H1 (cell line): ENCODE results near the gene TAAR9. TPM values are rescaled to one million over a fixed set of nuclear protein-coding genes. Genes with fewer than 3 reads are reported as not detected.

Experiments
- CTCF ChIA-PET: fragments of 300-600 bp; sonication (Branson Sonifier 250); formaldehyde crosslinking; loops from one replicate; lab custom pipeline; 2021; ENCODE audit not compliant: partially characterized antibody; lab: Charles Lee
- POLR2A ChIA-PET: fragments of 300-600 bp; sonication (Branson Sonifier 250); formaldehyde crosslinking; loops from one replicate; lab custom pipeline; 2021; ENCODE audit warnings: inconsistent platforms; ENCODE audit not compliant: partially characterized antibody; lab: Charles Lee
- DNase-seq, 2 experiments: peaks; one replicate each; pipeline versions ENCODE4 v3.0.0 to v3.0.0-alpha.2; 2010 to 2022; ENCODE audit warnings: low spot score in 2 of 2, low read depth in 1 of 2, mixed read lengths in 1 of 2
- FAIRE-seq: peaks from 2 replicates; lab custom pipeline; 2011; peaks lifted over from hg19 to GRCh38; lab: Jason Lieb, UNC
- H2AFZ ChIP-seq: 2 replicates; pipeline ENCODE4 v1.8.1; 2012; ENCODE audit warnings: low read length, inconsistent platforms
- H2AK5ac ChIP-seq: 2 replicates; pipeline ENCODE4 v1.6.1; 2013; ENCODE audit warnings: low read depth, low read length
- H2BK120ac ChIP-seq: replicated peaks from 2 replicates; pipeline ENCODE3; 2013; ENCODE audit warnings: low read depth, low read length, inconsistent platforms
- H2BK12ac ChIP-seq: 2 replicates; pipeline ENCODE4 v1.6.1; 2013; ENCODE audit warnings: low read depth, low read length
- H2BK15ac ChIP-seq: 2 replicates; pipeline ENCODE4 v1.6.1; 2013; ENCODE audit warnings: low read length
- H2BK20ac ChIP-seq: 2 replicates; pipeline ENCODE4 v1.6.1; 2013; ENCODE audit warnings: low read length
- H2BK5ac ChIP-seq: 2 replicates; pipeline ENCODE4 v1.6.1; 2013; ENCODE audit warnings: low read depth, low read length
- H3K14ac ChIP-seq: 2 replicates; pipeline ENCODE4 v1.6.1; 2013; ENCODE audit warnings: inconsistent platforms; ENCODE audit not compliant: insufficient read length
- H3K18ac ChIP-seq: 2 replicates; pipeline ENCODE4 v1.6.1; 2013; ENCODE audit warnings: low read length; ENCODE audit errors: extremely low read depth
- H3K23ac ChIP-seq: 2 replicates; pipeline ENCODE4 v1.6.1; 2013; ENCODE audit warnings: inconsistent platforms; ENCODE audit not compliant: insufficient read length
- H3K23me2 ChIP-seq: 2 replicates; pipeline ENCODE4 v1.6.1; 2013; ENCODE audit warnings: low read depth, low read length
- H3K27ac ChIP-seq: 2 replicates; pipeline ENCODE4 v1.6.1; 2011; ENCODE audit warnings: low read depth, low read length, inconsistent platforms
- H3K27me3 ChIP-seq, 4 experiments: replicated peaks in 1 of 4; 1 replicate in 1 of 4; 2 replicates in 3 of 4; pipeline versions ENCODE4 v1.6.1 to v1.8.1; 2011 to 2013; ENCODE audit warnings: low read length in 3 of 4, mild to moderate bottlenecking in 3 of 4, inconsistent platforms in 2 of 4, mixed read lengths in 2 of 4, moderate library complexity in 1 of 4; ENCODE audit not compliant: control insufficient read depth in 3 of 4, insufficient read depth in 3 of 4; ENCODE audit errors: extremely low read depth in 1 of 4
- H3K36me3 ChIP-seq, 4 experiments: 2 replicates each; pipeline versions ENCODE4 v1.6.1 to v1.8.1; 2011 to 2013; ENCODE audit warnings: mild to moderate bottlenecking in 4 of 4, low read length in 3 of 4, moderate library complexity in 2 of 4, control low read depth in 1 of 4, inconsistent platforms in 1 of 4; ENCODE audit not compliant: insufficient read depth in 4 of 4, control insufficient read depth in 2 of 4
- H3K4ac ChIP-seq: replicated peaks from 2 replicates; pipeline ENCODE3; 2013; ENCODE audit warnings: low read length, low read depth, mixed read lengths, inconsistent platforms; ENCODE audit not compliant: insufficient read length
- H3K4me1 ChIP-seq, 4 experiments: replicated peaks in 1 of 4; 1 replicate in 1 of 4; 2 replicates in 3 of 4; pipeline versions ENCODE4 v1.6.1 to v1.8.1; 2011 to 2013; ENCODE audit warnings: low read length in 3 of 4, inconsistent platforms in 2 of 4, mixed read lengths in 1 of 4; ENCODE audit not compliant: insufficient read depth in 4 of 4, control insufficient read depth in 3 of 4
- H3K4me2 ChIP-seq, 2 experiments: 2 replicates each; pipeline versions ENCODE4 v1.6.1 to v1.8.1; 2011 to 2013; ENCODE audit warnings: low read depth in 2 of 2, low read length in 2 of 2, control low read depth in 1 of 2, inconsistent platforms in 1 of 2, mild to moderate bottlenecking in 1 of 2; ENCODE audit not compliant: insufficient read depth in 1 of 2
- H3K4me3 ChIP-seq, 4 experiments: fragments of 200-600, 300-600 bp in 1 of 4; sonication (generic), shearing (Covaris generic), sonication (Bioruptor Twin) in 1 of 4; 2 replicates each; pipeline versions ENCODE4 v1.5.1 to v1.8.1; 2011 to 2016; ENCODE audit warnings: low read length in 4 of 4, low read depth in 3 of 4, control low read depth in 2 of 4, inconsistent platforms in 2 of 4, mild to moderate bottlenecking in 2 of 4, mixed read lengths in 1 of 4, moderate library complexity in 1 of 4; ENCODE audit not compliant: insufficient read depth in 2 of 4; ENCODE audit errors: extremely low read depth in 1 of 4
- H3K56ac ChIP-seq: replicated peaks from 2 replicates; pipeline ENCODE3; 2013; ENCODE audit warnings: low read depth, mild to moderate bottlenecking, mixed read lengths, low read length, inconsistent platforms; ENCODE audit not compliant: insufficient read length
- H3K79me1 ChIP-seq: 2 replicates; pipeline ENCODE4 v1.6.1; 2013; ENCODE audit warnings: low read depth, low read length, control low read depth
- H3K79me2 ChIP-seq, 2 experiments: 2 replicates each; pipeline versions ENCODE4 v1.6.1 to v1.8.1; 2012 to 2013; ENCODE audit warnings: low read length in 2 of 2, mild to moderate bottlenecking in 2 of 2, inconsistent platforms in 1 of 2; ENCODE audit not compliant: insufficient read depth in 2 of 2, control insufficient read depth in 1 of 2
- H3K9ac ChIP-seq, 4 experiments: replicated peaks in 1 of 4; 1 replicate in 1 of 4; 2 replicates in 3 of 4; pipeline versions ENCODE4 v1.6.1 to v1.8.1; 2011 to 2013; ENCODE audit warnings: low read depth in 3 of 4, low read length in 3 of 4, control low read depth in 2 of 4, mild to moderate bottlenecking in 2 of 4, moderate library complexity in 2 of 4, inconsistent platforms in 1 of 4; ENCODE audit errors: extremely low read depth in 1 of 4
- H3K9me3 ChIP-seq, 2 experiments: 2 replicates each; pipeline versions ENCODE4 v1.6.1 to v1.8.1; 2012 to 2013; ENCODE audit warnings: mild to moderate bottlenecking in 2 of 2, moderate library complexity in 2 of 2, control low read depth in 1 of 2, inconsistent platforms in 1 of 2, low read depth in 1 of 2, low read length in 1 of 2, mixed read lengths in 1 of 2; ENCODE audit not compliant: insufficient read depth in 2 of 2
- H4K20me1 ChIP-seq, 2 experiments: replicated peaks in 1 of 2; 2 replicates each; pipeline versions ENCODE3 to v1.8.1; 2011 to 2013; ENCODE audit warnings: inconsistent platforms in 2 of 2, low read length in 2 of 2, mild to moderate bottlenecking in 1 of 2; ENCODE audit not compliant: insufficient read depth in 2 of 2, control insufficient read depth in 1 of 2
- H4K5ac ChIP-seq: 2 replicates; pipeline ENCODE4 v1.6.1; 2013; ENCODE audit warnings: low read length, low read depth, mixed read lengths, inconsistent platforms; ENCODE audit not compliant: insufficient read length
- H4K8ac ChIP-seq: 2 replicates; pipeline ENCODE4 v1.8.0; 2013; ENCODE audit warnings: mild to moderate bottlenecking, moderate library complexity, low read length, inconsistent platforms; ENCODE audit not compliant: insufficient read depth; ENCODE audit errors: extremely low read depth
- H4K91ac ChIP-seq: replicated peaks from 2 replicates; pipeline ENCODE3; 2013; ENCODE audit warnings: low read length, mixed read lengths, inconsistent platforms; ENCODE audit not compliant: insufficient read length
- CBX5 ChIP-seq: fragments of 300-800, 300-1000 bp; sonication (generic); IDR thresholded peaks from 2 replicates; pipeline ENCODE4 v1.7.1; 2016; ENCODE audit warnings: antibody characterized with exemption, low read length, low read depth
- CEBPB ChIP-seq: IDR thresholded peaks from 2 replicates; pipeline ENCODE4 v1.6.1; 2012; ENCODE audit warnings: low read depth, low read length
- CHD1 ChIP-seq: IDR thresholded peaks from 2 replicates; pipeline ENCODE4 v1.6.1; 2012; ENCODE audit warnings: low read depth, low read length, improper control_type of control experiment
- CHD2 ChIP-seq: IDR thresholded peaks from 2 replicates; pipeline ENCODE4 v1.6.1; 2012; ENCODE audit warnings: low read length, improper control_type of control experiment
- EGR1 ChIP-seq: IDR thresholded peaks from 2 replicates; pipeline ENCODE4 v1.6.1; 2011; ENCODE audit warnings: low read depth, low read length, borderline replicate concordance
- MAFK ChIP-seq: IDR thresholded peaks from 2 replicates; pipeline ENCODE4 v1.6.1; 2012; ENCODE audit warnings: low read depth, mild to moderate bottlenecking, improper control_type of control experiment, low read length
- NRF1 ChIP-seq: IDR thresholded peaks from 2 replicates; pipeline ENCODE4 v1.6.1; 2011; ENCODE audit warnings: mild to moderate bottlenecking, low read depth, low read length, improper control_type of control experiment
- POU5F1 ChIP-seq: IDR thresholded peaks from 2 replicates; pipeline ENCODE4 v1.6.1; 2011; ENCODE audit warnings: low read depth, mild to moderate bottlenecking, low read length, moderate library complexity
- SAP30 ChIP-seq: fragments of 300-600 bp; sonication (generic); IDR thresholded peaks from 2 replicates; pipeline ENCODE4 v1.7.1; 2012; ENCODE audit warnings: low read length, moderate library complexity, mild to moderate bottlenecking, inconsistent platforms; ENCODE audit not compliant: insufficient read depth, insufficient replicate concordance
- SP2 ChIP-seq: IDR thresholded peaks from 2 replicates; pipeline ENCODE4 v1.6.1; 2012; ENCODE audit warnings: mild to moderate bottlenecking, low read length, inconsistent platforms
- TEAD4 ChIP-seq: IDR thresholded peaks from 2 replicates; pipeline ENCODE4 v1.6.1; 2012; ENCODE audit warnings: low read depth, low read length, inconsistent platforms, mixed read lengths
- WGBS, 2 experiments: shearing (Covaris generic) in 1 of 2; methylation state at CpG; one replicate each; pipeline versions ENCODE4 v1.1.6 to v1.1.7; 2013 to 2015; ENCODE audit warnings: low lambda C conversion rate in 2 of 2, mixed read lengths in 2 of 2, inconsistent platforms in 1 of 2, low coverage in 1 of 2, missing lambda C conversion rate in 1 of 2; ENCODE audit not compliant: insufficient replicate concordance in 2 of 2, insufficient coverage in 1 of 2, insufficient read length in 1 of 2; ENCODE audit errors: extremely low coverage in 1 of 2, missing lambda C conversion rate in 1 of 2; 5-methylcytosine and 5-hydroxymethylcytosine counted together
- polyA plus RNA-seq, 7 experiments: library from polyadenylated mRNA; depleted of rRNA in 3 of 7; stranded (reverse) in 5 of 7; unstranded in 2 of 7; fragments of >200 nt in 5 of 7; fragments of 200-250 nt in 2 of 7; gene quantifications; 1 replicate in 5 of 7; 2 replicates in 1 of 7; 4 replicates in 1 of 7; pipeline versions ENCODE4 v1.2.1 to v1.2.3, GENCODE V29; 2011 to 2013; ENCODE audit warnings: missing spikeins in 2 of 7, mixed read lengths in 2 of 7
- total RNA-seq: library from RNA; stranded (reverse); fragmentation: NEBNext Ultra II Directional; extraction: Animal tissue kit (Norgen Biotek cat#: 25700); gene quantifications from 2 replicates; pipeline ENCODE4 v1.2.1, GENCODE V29; 2021
- TF ChIP-seq, protein P1 (sequence below), 3 experiments: IDR thresholded peaks; 1 replicate in 2 of 3; 2 replicates in 1 of 3; pipeline versions ENCODE4 v1.5.1 to v1.6.1; 2011; ENCODE audit warnings: low read length in 3 of 3, mild to moderate bottlenecking in 3 of 3, inconsistent platforms in 2 of 3, low read depth in 1 of 3, moderate library complexity in 1 of 3; ENCODE audit not compliant: insufficient read depth in 1 of 3; ENCODE audit errors: control extremely low read depth in 1 of 3

TAAR9 gene
- total and polyA plus RNA-seq, 2 of the 8 experiments (the other 6 are each of a cell fraction or from before 2014, with no cell fraction given), result not detected

DNA sequence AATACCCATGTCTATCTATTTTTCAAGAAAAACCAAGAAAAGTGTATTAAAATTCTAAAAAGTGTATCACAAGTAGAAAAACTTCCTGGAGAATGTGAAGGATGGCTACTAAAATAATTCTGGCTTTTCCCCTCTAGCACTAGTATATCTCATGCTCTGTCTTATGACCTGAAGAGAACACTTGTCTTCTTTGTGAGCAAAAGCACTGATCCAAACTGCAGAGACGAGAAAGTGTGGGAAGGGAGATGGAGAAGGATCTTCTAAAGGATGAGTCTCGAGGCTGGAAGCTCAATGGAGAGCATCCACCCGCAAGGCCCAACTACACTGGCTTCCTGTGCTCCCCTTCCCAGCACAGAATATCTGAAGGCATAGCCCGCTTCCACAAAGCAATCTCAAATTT, 48.7 kb upstream of the TAAR9 start:
- DNase-seq (no peak), FAIRE-seq (no peak)
- peaks cover 4 to 9% (median 5%) of the 10 kb centered on the region in 4 experiments for H3K4me1 ChIP-seq
- no peak overlapping the region for H4K91ac ChIP-seq
- H2BK15ac ChIP-seq, result no peak overlapping the region
- H3K27me3 ChIP-seq, result no peaks in the 10 kb centered on the region
- H3K79me1 ChIP-seq, result no peaks in the 10 kb centered on the region; the same call in 1 of the 2 replicates
- no peak overlapping the region for H3K4me2 ChIP-seq
- H2AFZ ChIP-seq, result no peak overlapping the region
- H2BK5ac ChIP-seq, result no peak overlapping the region
- H4K8ac ChIP-seq, result no peak overlapping the region
- no peak overlapping the region for H4K5ac ChIP-seq
- H3K79me2 ChIP-seq, result 0 out of 4 replicates have a peak, but pooled peaks cover 0 to 6% of the 10 kb centered on the region in 2 experiments
- H4K20me1 ChIP-seq, result peaks cover 0 to 4% of the 10 kb centered on the region in 2 experiments
- no peak overlapping the region for H3K23ac ChIP-seq
- no peak overlapping the region for H2AK5ac ChIP-seq
- peaks cover 0 to 2% (median 0%) of the 10 kb centered on the region in 4 experiments; a peak in 1 of 8 replicates for H3K36me3 ChIP-seq
- H3K27ac ChIP-seq, result no peak overlapping the region
- no peak overlapping the region for H3K4me3 ChIP-seq
- no peaks in the 10 kb centered on the region; the same call in 1 of the 2 replicates for H3K23me2 ChIP-seq
- no peak overlapping the region for H3K4ac ChIP-seq
- H3K9me3 ChIP-seq, result no peaks in the 10 kb centered on the region
- H2BK120ac ChIP-seq, result no peak overlapping the region
- no peak overlapping the region for H2BK20ac ChIP-seq
- no peak overlapping the region for H2BK12ac ChIP-seq
- no peak overlapping the region for H3K9ac ChIP-seq
- POLR2A ChIA-PET, result no interaction called here
- H3K56ac ChIP-seq, result no peak overlapping the region
- H3K18ac ChIP-seq, result no peak overlapping the region
- no peak overlapping the region for H3K14ac ChIP-seq
- 89% methylated on average over 4 of the region's 4 CpGs; no CpG with 5 or more reads in 1 of the 2 experiments for WGBS, 2 experiments
- CTCF ChIA-PET, result interaction anchor here (1.1 to 10.1 kb wide), 7 partner anchors 12 to 210 kb away, joined by 3 to 109 read pairs (median 5); no protein-coding TSS in a partner anchor
- TF ChIP-seq MAFK (no peak), POU5F1 (no peak), SAP30 (no peak), TEAD4 (no peak), SP2 (no peak), CHD1 (no peak), EGR1 (no peak), CBX5 (no peak), CHD2 (no peak), CEBPB (no peak), NRF1 (no peak)
- TF ChIP-seq, protein P1, sequence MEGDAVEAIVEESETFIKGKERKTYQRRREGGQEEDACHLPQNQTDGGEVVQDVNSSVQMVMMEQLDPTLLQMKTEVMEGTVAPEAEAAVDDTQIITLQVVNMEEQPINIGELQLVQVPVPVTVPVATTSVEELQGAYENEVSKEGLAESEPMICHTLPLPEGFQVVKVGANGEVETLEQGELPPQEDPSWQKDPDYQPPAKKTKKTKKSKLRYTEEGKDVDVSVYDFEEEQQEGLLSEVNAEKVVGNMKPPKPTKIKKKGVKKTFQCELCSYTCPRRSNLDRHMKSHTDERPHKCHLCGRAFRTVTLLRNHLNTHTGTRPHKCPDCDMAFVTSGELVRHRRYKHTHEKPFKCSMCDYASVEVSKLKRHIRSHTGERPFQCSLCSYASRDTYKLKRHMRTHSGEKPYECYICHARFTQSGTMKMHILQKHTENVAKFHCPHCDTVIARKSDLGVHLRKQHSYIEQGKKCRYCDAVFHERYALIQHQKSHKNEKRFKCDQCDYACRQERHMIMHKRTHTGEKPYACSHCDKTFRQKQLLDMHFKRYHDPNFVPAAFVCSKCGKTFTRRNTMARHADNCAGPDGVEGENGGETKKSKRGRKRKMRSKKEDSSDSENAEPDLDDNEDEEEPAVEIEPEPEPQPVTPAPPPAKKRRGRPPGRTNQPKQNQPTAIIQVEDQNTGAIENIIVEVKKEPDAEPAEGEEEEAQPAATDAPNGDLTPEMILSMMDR (IDR thresholded peaks at IDR 0.05; ENCODE audit: control extremely low read depth in 1 of 3, insufficient read depth in 1 of 3, low read depth in 1 of 3, low read length in 3 of 3), result no peak
